NCI-H526 treated with DMSO at 0.1 percent for 48 hours (cell line): ENCODE measurements around the gene NEK1.
A peak's percentile ranks its signal among the peaks of the same experiment; 100 is the strongest.

Experiments
- DNase-seq: peaks from one replicate; lab custom pipeline; 2025; lab: John Stamatoyannopoulos, UW

Gene NEK1, protein sequence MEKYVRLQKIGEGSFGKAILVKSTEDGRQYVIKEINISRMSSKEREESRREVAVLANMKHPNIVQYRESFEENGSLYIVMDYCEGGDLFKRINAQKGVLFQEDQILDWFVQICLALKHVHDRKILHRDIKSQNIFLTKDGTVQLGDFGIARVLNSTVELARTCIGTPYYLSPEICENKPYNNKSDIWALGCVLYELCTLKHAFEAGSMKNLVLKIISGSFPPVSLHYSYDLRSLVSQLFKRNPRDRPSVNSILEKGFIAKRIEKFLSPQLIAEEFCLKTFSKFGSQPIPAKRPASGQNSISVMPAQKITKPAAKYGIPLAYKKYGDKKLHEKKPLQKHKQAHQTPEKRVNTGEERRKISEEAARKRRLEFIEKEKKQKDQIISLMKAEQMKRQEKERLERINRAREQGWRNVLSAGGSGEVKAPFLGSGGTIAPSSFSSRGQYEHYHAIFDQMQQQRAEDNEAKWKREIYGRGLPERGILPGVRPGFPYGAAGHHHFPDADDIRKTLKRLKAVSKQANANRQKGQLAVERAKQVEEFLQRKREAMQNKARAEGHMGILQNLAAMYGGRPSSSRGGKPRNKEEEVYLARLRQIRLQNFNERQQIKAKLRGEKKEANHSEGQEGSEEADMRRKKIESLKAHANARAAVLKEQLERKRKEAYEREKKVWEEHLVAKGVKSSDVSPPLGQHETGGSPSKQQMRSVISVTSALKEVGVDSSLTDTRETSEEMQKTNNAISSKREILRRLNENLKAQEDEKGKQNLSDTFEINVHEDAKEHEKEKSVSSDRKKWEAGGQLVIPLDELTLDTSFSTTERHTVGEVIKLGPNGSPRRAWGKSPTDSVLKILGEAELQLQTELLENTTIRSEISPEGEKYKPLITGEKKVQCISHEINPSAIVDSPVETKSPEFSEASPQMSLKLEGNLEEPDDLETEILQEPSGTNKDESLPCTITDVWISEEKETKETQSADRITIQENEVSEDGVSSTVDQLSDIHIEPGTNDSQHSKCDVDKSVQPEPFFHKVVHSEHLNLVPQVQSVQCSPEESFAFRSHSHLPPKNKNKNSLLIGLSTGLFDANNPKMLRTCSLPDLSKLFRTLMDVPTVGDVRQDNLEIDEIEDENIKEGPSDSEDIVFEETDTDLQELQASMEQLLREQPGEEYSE (N-terminal part only)

GRCh38 chr4:169611991-169612870 lies at the start of gene NEK1:
Gene NEK1 (minus strand): TSS chr4:169612583. CDS start chr4:169602630, 9,953 bp downstream.
- DNase-seq: peak; percentile 85

DNA sequence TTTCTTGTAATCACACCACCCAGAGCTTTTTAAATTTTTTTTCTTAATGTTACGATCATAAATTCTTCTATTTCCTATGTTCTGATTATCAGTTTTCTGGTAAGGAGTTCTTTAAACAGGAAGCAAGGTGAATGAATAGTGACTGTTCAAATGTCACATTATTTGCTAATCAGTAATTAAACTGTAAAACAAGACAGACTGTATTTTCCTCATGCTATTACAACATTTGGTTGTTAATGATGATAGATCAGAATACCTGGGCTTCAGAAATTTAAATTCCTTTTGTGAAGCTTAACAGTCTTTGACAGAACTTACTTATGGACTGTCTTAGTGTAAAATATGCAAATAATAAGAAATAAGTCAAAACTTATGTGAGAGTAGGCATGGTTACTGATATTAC lies 49.4 kb upstream of the NEK1 start:
- peak; percentile 52 for DNase-seq

GRCh38 chr4:169660929-169661328 lies 48.5 kb upstream of the NEK1 start:
- peak; percentile 64 for DNase-seq

- peak; percentile 99 for DNase-seq
These were observed 47.6 kb upstream of the NEK1 start for GRCh38 chr4:169659716-169660670.

DNA sequence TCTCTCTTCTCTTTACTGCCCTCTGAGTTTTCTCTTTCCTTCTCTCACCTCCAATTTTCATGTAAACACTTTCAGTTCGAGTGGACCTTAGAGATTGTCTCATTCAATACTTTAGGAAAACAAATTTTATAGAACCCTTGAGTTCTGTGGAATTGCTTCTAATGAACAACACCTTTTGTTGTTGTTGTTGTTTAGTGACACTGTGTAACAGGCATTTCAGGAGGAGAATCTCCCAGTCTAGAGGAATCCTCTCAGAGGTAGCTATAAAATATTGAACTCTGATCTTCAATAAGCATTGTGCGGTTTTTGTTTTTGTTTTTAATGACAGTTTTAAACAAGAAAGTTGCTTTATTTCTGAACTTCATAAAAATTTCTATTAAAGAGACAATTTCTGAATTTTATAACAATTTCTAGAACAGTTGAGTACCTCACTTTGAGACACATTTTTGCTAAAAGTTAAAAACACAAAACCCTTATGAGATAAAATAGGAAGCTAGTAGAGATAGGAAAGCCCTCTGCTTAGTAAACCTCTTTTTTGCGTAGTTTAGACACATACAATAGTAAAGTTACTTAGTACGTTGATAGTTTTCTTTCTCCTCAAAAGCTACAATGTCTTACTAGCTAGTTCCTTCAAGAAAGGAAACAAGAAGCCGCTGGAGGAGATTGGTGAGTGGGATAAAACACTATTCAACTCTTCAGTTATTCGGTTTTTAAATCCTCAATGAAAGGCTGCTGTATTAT lies 46.8 kb upstream of the NEK1 start:
- DNase-seq: peak; percentile 57

- DNase-seq: peak; percentile 76
These were observed 45.8 kb upstream of the NEK1 start for GRCh38 chr4:169658196-169658595.

DNA sequence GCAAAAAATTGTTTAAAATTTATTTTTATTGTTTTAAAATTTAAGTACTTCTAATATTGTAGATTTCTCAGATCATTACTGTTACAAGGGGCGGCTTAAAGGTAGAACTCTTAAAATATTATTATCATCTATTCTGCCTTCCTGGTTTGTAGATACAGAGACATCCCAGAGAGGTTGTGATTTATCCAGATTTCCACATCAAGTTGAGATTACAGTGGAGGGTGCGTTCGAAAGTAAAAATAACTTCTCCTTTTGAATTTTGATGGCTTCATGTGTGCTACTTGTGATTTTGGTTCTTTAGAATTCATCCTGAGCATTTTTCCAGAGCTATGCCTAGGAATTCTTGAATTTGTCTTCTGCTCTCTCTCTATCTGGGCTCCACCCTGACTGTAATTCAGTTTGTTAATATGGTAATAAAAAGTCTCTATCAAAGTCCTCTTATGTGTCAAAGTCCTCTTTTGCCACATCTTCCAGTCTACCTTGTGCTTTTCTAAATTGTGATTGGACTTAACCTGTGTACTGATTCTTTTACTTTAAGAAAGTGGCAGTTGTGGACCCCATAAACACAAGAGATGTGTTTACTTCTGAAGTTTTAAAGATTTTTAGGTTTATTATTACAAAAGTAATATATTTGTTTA lies 45.2 kb upstream of the NEK1 start:
- no peak for DNase-seq

GRCh38 chr4:169655401-169655800 lies 43.0 kb upstream of the NEK1 start:
- no peak for DNase-seq

- no peak for DNase-seq
These were observed 40.2 kb upstream of the NEK1 start for GRCh38 chr4:169652535-169652934.

- DNase-seq: no peak
These were observed 38.0 kb upstream of the NEK1 start for GRCh38 chr4:169650227-169650936.

- DNase-seq: no peak
These were observed 37.3 kb upstream of the NEK1 start for GRCh38 chr4:169649545-169650226.

- no peak for DNase-seq
These were observed 33.2 kb upstream of the NEK1 start for GRCh38 chr4:169645627-169646026.

GRCh38 chr4:169644802-169645201 lies 32.4 kb upstream of the NEK1 start:
- no peak for DNase-seq

DNA sequence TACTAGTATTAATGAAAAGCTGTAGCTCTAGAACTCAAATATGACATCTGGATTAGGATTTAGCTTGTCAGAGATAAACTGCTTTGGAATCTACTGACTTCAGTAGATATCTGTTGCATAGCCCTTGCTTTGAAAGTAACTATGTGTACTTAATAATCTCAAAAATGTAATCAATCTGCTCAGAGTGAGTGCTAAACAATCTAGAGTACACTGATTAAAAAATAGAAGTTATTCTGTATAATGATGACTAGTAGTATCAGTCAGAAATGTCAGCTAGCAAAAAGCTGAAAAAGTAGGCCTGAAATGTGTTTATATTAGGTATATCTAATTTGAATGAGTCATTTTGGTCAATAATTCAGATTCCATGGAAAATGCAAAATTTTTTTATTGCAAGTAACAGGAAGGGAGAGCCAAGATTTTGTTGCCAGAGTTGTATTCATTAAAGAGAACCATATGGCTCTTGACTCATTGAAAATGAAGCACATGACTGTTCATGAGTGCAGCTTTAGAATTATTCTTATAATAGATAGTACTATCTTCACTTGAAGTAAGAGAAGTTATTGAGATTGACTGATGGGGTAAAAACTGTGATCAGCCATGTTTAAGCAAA lies 28.0 kb upstream of the NEK1 start:
- no peak for DNase-seq

DNA sequence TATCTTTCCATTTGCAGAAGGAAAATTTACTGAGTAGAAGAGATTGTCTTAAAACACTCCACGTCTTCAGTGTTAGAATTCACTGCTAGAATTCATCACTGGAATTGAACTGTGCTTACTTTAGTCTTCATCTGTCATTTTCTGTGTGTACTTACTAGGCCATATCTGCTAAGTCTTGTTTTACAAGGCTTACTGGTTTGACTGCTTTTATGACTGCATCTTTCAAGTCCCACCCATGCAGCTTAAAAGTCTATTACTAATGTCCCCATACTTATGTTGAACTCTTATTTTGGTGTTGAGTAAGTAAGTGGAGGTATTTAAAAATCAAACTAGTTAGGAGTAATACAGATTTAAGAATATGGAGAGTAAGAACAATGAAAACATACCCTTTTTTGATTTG lies 22.6 kb upstream of the NEK1 start:
- DNase-seq: no peak

- DNase-seq: no peak
These were observed 20.5 kb upstream of the NEK1 start for GRCh38 chr4:169632896-169633295.

GRCh38 chr4:169630069-169630468 lies 17.7 kb upstream of the NEK1 start:
- DNase-seq: no peak
